ENCODE data around the gene EEF1E1.
A peak's percentile ranks its signal among the peaks of the same experiment; 100 is the strongest.

EEF1E1 gene

GRCh38 chr6:8108759-8109539 is 6.6 kb upstream of the EEF1E1 start:
- no peak overlapping the region for H3K27ac Mint-ChIP-seq
- H3K36me3 Mint-ChIP-seq, result no peaks in the 10 kb centered on the region
- DNase-seq, result no peak
- H3K27me3 Mint-ChIP-seq, result peaks cover 31% of the 10 kb centered on the region
- no peak overlapping the region for H3K4me3 Mint-ChIP-seq
- no peaks in the 10 kb centered on the region for H3K9me3 Mint-ChIP-seq
- CTCF ChIA-PET, result no interaction called here
- H3K4me1 Mint-ChIP-seq, result no peaks in the 10 kb centered on the region

GRCh38 chr6:8108031-8108660 is 5.8 kb upstream of the EEF1E1 start:
- Mint-ChIP-seq H3K4me3 (no peak overlapping the region), H3K4me1 (no peaks in the 10 kb centered on the region), H3K27ac (no peak overlapping the region), H3K36me3 (no peaks in the 10 kb centered on the region), H3K9me3 (no peaks in the 10 kb centered on the region), H3K27me3 (peaks cover 31% of the 10 kb centered on the region)
- DNase-seq, result no peak
- CTCF ChIA-PET, result no interaction called here

- Mint-ChIP-seq H3K36me3 (peaks cover 6% of the 10 kb centered on the region), H3K4me1 (peaks cover 14% of the 10 kb centered on the region), H3K27ac (no peak overlapping the region), H3K27me3 (peaks cover 31% of the 10 kb centered on the region), H3K9me3 (no peaks in the 10 kb centered on the region), H3K4me3 (no peak overlapping the region)
- no peak for DNase-seq
- CTCF ChIA-PET, result no interaction called here
Measured at GRCh38 chr6:8105791-8106190, 3.4 kb upstream of the EEF1E1 start.

- peaks cover 32% of the 10 kb centered on the region for H3K4me1 Mint-ChIP-seq
- DNase-seq, result no peak
- no peak overlapping the region for H3K4me3 Mint-ChIP-seq
- H3K27ac Mint-ChIP-seq, result no peak overlapping the region
- peaks cover 18% of the 10 kb centered on the region for H3K27me3 Mint-ChIP-seq
- H3K9me3 Mint-ChIP-seq, result no peaks in the 10 kb centered on the region
- H3K36me3 Mint-ChIP-seq, result peaks cover 15% of the 10 kb centered on the region
- CTCF ChIA-PET, result interaction anchor here (0.7 kb wide), 1 partner anchor 34 kb away, joined by 3 read pairs; no protein-coding TSS in a partner anchor
Measured at GRCh38 chr6:8103726-8104125, 1.4 kb upstream of the EEF1E1 start.

GRCh38 chr6:8100159-8100854 is 2.0 kb downstream of the EEF1E1 start:
- CTCF ChIA-PET, result interaction anchor here (1.3 kb wide), 1 partner anchor 34 kb away, joined by 3 read pairs; no protein-coding TSS in a partner anchor
- H3K36me3 Mint-ChIP-seq, result peaks cover 29% of the 10 kb centered on the region
- H3K4me1 Mint-ChIP-seq, result peaks cover 36% of the 10 kb centered on the region
- no peaks in the 10 kb centered on the region for H3K27me3 Mint-ChIP-seq
- H3K4me3 Mint-ChIP-seq, result peak overlapping the region; percentile 26
- DNase-seq, result no peak
- no peaks in the 10 kb centered on the region for H3K9me3 Mint-ChIP-seq
- peak overlapping the region; percentile 46 for H3K27ac Mint-ChIP-seq

GRCh38 chr6:8090650-8091049 is 11.7 kb downstream of the EEF1E1 start:
- H3K27ac Mint-ChIP-seq, result no peak overlapping the region
- no peaks in the 10 kb centered on the region for H3K4me1 Mint-ChIP-seq
- H3K9me3 Mint-ChIP-seq, result peaks cover 5% of the 10 kb centered on the region
- H3K27me3 Mint-ChIP-seq, result no peaks in the 10 kb centered on the region
- no peak overlapping the region for H3K4me3 Mint-ChIP-seq
- no peak for DNase-seq
- CTCF ChIA-PET, result no interaction called here
- H3K36me3 Mint-ChIP-seq, result peaks cover 62% of the 10 kb centered on the region

GRCh38 chr6:8088886-8089285 is 13.5 kb downstream of the EEF1E1 start:
- H3K9me3 Mint-ChIP-seq, result peaks cover 5% of the 10 kb centered on the region
- no peaks in the 10 kb centered on the region for H3K4me1 Mint-ChIP-seq
- H3K36me3 Mint-ChIP-seq, result peaks cover 57% of the 10 kb centered on the region
- no peak overlapping the region for H3K27ac Mint-ChIP-seq
- H3K4me3 Mint-ChIP-seq, result no peak overlapping the region
- CTCF ChIA-PET, result no interaction called here
- no peaks in the 10 kb centered on the region for H3K27me3 Mint-ChIP-seq
- no peak for DNase-seq

- peaks cover 5% of the 10 kb centered on the region for H3K9me3 Mint-ChIP-seq
- no peaks in the 10 kb centered on the region for H3K27me3 Mint-ChIP-seq
- CTCF ChIA-PET, result no interaction called here
- H3K27ac Mint-ChIP-seq, result no peak overlapping the region
- H3K36me3 Mint-ChIP-seq, result peaks cover 60% of the 10 kb centered on the region
- H3K4me1 Mint-ChIP-seq, result no peaks in the 10 kb centered on the region
- no peak for DNase-seq
- no peak overlapping the region for H3K4me3 Mint-ChIP-seq
Measured at GRCh38 chr6:8087870-8088754, 14.2 kb downstream of the EEF1E1 start.

GRCh38 chr6:8086755-8087306 is 15.5 kb downstream of the EEF1E1 start:
- no peak overlapping the region for H3K4me3 Mint-ChIP-seq
- H3K27me3 Mint-ChIP-seq, result no peaks in the 10 kb centered on the region
- CTCF ChIA-PET, result no interaction called here
- no peak overlapping the region for H3K27ac Mint-ChIP-seq
- DNase-seq, result no peak
- peaks cover 5% of the 10 kb centered on the region for H3K9me3 Mint-ChIP-seq
- H3K36me3 Mint-ChIP-seq, result peaks cover 58% of the 10 kb centered on the region
- peaks cover 3% of the 10 kb centered on the region for H3K4me1 Mint-ChIP-seq

- no peaks in the 10 kb centered on the region for H3K9me3 Mint-ChIP-seq
- H3K4me1 Mint-ChIP-seq, result peaks cover 3% of the 10 kb centered on the region
- no peak for DNase-seq
- no peaks in the 10 kb centered on the region for H3K27me3 Mint-ChIP-seq
- H3K4me3 Mint-ChIP-seq, result no peak overlapping the region
- no peak overlapping the region for H3K27ac Mint-ChIP-seq
- H3K36me3 Mint-ChIP-seq, result peaks cover 54% of the 10 kb centered on the region
- CTCF ChIA-PET, result interaction anchor here (0.8 kb wide), 1 partner anchor 17 kb away, joined by 3 read pairs; the partner anchor contains the start of gene EEF1E1
Measured at GRCh38 chr6:8085053-8085511, 17.3 kb downstream of the EEF1E1 start.

- H3K27me3 Mint-ChIP-seq, result no peaks in the 10 kb centered on the region
- no peaks in the 10 kb centered on the region for H3K9me3 Mint-ChIP-seq
- no peak for DNase-seq
- no peak overlapping the region for H3K27ac Mint-ChIP-seq
- CTCF ChIA-PET, result interaction anchor here (0.8 kb wide), 1 partner anchor 18 kb away, joined by 3 read pairs; the partner anchor contains the start of gene EEF1E1
- peaks cover 57% of the 10 kb centered on the region for H3K36me3 Mint-ChIP-seq
- no peak overlapping the region for H3K4me3 Mint-ChIP-seq
- H3K4me1 Mint-ChIP-seq, result peaks cover 3% of the 10 kb centered on the region
Measured at GRCh38 chr6:8084586-8084985, 17.8 kb downstream of the EEF1E1 start.

- no peak overlapping the region for H3K4me3 Mint-ChIP-seq
- peaks cover 3% of the 10 kb centered on the region for H3K4me1 Mint-ChIP-seq
- peaks cover 53% of the 10 kb centered on the region for H3K36me3 Mint-ChIP-seq
- no peaks in the 10 kb centered on the region for H3K9me3 Mint-ChIP-seq
- CTCF ChIA-PET, result interaction anchor here (0.5 kb wide), 1 partner anchor 32 kb away, joined by 3 read pairs; no protein-coding TSS in a partner anchor
- no peak for DNase-seq
- no peaks in the 10 kb centered on the region for H3K27me3 Mint-ChIP-seq
- H3K27ac Mint-ChIP-seq, result no peak overlapping the region
Measured at GRCh38 chr6:8082954-8083858, 19.1 kb downstream of the EEF1E1 start.

- CTCF ChIA-PET, result interaction anchor here (0.5 kb wide), 1 partner anchor 31 kb away, joined by 3 read pairs; no protein-coding TSS in a partner anchor
- Mint-ChIP-seq H3K4me1 (peaks cover 3% of the 10 kb centered on the region), H3K36me3 (peaks cover 49% of the 10 kb centered on the region), H3K27ac (no peak overlapping the region), H3K4me3 (no peak overlapping the region), H3K9me3 (no peaks in the 10 kb centered on the region), H3K27me3 (no peaks in the 10 kb centered on the region)
- DNase-seq, result no peak
Measured at GRCh38 chr6:8082572-8082953, 19.8 kb downstream of the EEF1E1 start.

Measured in activated naive CD4-positive, alpha-beta T cell treated with anti-CD3 and anti-CD28 coated beads, Interleukin-2, amount 10 ng/mL, durations not matched to agents 7 days and 5 days (primary cell).